Measurements from ENCODE around the gene ACACB.

Gene ACACB

DNA sequence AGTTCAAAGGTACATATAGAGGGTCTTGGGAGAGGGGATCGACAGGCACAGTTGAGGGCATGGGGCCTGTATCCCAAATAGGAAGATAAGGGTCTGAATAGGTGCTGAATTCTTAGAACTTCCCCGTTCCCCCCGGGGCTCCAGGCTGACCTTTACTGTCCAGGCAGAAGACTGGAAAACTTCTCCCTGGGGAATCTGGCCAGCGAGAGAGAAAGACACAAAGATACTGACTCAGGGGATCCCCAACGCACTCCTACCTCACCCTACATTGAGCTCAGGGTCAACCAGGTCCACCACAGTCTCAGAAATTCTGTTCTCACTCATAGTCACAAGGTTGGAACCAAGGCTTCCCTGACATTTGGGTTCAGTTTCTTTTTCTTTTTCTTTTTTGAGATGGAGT lies 46.2 kb downstream of the ACACB start:
- POLR2A ChIA-PET = no interaction called here
- CTCF ChIA-PET = no interaction called here
- no peak for DNase-seq (ENCODE audit: extremely low spot score)
- TF ChIP-seq, protein P1, sequence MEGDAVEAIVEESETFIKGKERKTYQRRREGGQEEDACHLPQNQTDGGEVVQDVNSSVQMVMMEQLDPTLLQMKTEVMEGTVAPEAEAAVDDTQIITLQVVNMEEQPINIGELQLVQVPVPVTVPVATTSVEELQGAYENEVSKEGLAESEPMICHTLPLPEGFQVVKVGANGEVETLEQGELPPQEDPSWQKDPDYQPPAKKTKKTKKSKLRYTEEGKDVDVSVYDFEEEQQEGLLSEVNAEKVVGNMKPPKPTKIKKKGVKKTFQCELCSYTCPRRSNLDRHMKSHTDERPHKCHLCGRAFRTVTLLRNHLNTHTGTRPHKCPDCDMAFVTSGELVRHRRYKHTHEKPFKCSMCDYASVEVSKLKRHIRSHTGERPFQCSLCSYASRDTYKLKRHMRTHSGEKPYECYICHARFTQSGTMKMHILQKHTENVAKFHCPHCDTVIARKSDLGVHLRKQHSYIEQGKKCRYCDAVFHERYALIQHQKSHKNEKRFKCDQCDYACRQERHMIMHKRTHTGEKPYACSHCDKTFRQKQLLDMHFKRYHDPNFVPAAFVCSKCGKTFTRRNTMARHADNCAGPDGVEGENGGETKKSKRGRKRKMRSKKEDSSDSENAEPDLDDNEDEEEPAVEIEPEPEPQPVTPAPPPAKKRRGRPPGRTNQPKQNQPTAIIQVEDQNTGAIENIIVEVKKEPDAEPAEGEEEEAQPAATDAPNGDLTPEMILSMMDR (IDR thresholded peaks at IDR 0.05; ENCODE audit: control extremely low read depth, extremely low read depth, low read depth, missing control alignments) = no peak

DNA sequence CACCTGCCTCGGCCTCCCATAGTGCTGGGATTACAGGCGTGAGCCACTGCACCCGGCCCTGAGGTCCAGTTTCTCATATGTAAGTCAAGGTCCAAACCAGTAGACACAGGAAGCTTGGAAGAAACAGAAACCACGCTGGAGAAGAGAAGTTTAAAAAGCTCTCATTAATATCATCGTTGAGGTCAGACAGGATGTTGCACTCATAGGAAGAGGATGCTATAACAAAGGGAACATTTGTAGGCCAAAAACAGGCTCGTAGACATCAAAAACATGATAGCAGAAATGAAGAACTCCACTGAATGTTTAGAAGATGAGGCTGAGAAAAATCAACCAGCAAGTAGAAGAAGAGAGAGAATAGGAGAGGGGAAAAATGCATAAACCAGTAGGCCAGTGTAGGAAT lies 46.8 kb downstream of the ACACB start:
- TF ChIP-seq, protein P1 (IDR thresholded peaks at IDR 0.05; ENCODE audit: control extremely low read depth, extremely low read depth, low read depth, missing control alignments) = no peak
- ChIA-PET CTCF (no interaction called here), POLR2A (interaction anchor here (0.6 kb wide), 1 partner anchor 159 kb away, joined by 8 read pairs; no protein-coding TSS in a partner anchor)
- DNase-seq (ENCODE audit: extremely low spot score) = no peak

DNA sequence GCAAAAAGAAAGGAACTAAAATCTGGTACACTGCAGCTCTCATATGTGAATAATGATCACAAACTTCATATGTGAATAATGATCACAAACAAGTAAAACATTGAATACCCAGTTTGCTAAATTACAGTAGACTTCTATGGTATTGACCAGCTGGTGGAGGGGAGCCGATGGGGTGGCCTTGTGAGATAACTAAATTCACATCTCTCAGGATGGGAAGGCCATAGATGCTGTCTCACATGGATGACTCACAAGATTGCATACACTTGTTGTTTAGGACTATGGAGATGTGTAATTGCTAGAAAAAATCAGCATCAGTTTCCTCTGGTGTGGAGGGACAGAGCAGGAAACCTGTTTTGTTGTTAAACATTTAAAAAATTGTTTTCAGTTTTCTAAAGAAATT lies 49.2 kb downstream of the ACACB start:
- DNase-seq (ENCODE audit: extremely low spot score) = no peak
- POLR2A ChIA-PET = no interaction called here
- CTCF ChIA-PET = no interaction called here
- TF ChIP-seq, protein P1 (IDR thresholded peaks at IDR 0.05; ENCODE audit: control extremely low read depth, extremely low read depth, low read depth, missing control alignments) = no peak

DNA sequence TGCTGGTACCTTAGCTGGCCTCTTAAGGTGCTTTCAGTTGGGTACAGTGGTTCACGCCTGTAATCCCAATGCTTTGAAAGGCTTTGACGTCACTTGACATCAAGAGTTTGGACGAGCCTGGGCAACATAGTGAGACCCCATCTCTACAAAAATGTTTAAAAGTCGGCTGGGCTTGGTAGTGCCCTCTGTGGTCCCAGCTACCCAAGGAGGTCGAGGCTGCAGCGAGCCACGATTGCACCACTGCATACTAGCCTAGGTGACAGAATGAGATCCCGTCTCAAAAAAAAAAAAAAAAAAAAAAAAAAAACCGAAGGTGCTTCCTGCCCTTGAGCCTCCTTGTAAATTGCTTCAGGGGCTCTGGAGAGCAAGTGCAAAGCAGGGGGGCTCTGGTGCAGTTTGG lies 50.0 kb downstream of the ACACB start:
- TF ChIP-seq, protein P1 (IDR thresholded peaks at IDR 0.05; ENCODE audit: control extremely low read depth, extremely low read depth, low read depth, missing control alignments) = no peak
- ChIA-PET CTCF (no interaction called here), POLR2A (no interaction called here)
- no peak for DNase-seq (ENCODE audit: extremely low spot score)

DNA sequence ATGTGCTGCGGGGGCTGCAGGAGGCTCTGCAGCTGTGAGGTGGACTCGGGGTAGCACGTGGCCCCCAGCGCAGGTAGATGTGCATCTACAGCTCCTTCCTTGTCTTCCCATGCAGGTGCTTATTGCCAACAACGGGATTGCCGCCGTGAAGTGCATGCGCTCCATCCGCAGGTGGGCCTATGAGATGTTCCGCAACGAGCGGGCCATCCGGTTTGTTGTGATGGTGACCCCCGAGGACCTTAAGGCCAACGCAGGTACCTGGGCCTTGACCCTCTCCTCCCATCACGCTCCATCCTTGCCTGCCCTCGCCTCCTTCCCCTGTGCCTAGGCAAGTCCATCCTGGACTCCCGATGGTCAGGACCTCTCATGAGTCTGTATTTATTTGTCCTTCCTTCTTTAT lies 51.4 kb downstream of the ACACB start:
- POLR2A ChIA-PET = no interaction called here
- DNase-seq (ENCODE audit: extremely low spot score) = no peak
- TF ChIP-seq, protein P1 (IDR thresholded peaks at IDR 0.05; ENCODE audit: control extremely low read depth, extremely low read depth, low read depth, missing control alignments) = no peak
- CTCF ChIA-PET = no interaction called here

DNA sequence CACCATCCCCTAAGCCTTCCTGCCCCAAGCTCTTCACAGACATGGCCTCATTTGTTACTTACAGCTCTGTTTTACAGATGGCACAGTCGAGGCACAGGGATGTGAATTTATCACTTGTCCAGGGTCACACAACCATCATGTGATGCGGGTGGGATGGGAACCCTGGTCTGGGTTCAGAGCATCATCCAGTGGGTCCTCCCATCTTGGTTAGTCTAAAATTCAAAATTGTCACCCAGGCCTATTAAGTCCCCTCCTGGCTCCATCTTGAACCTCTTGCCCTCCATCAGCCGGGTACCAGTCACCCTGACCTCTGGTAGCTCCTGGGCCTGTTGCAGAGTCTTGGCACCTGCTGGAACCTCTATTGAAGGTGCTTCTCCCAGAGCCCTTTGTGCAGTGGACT lies 52.9 kb downstream of the ACACB start:
- DNase-seq (ENCODE audit: extremely low spot score) = no peak
- ChIA-PET CTCF (no interaction called here), POLR2A (no interaction called here)
- TF ChIP-seq, protein P1 (IDR thresholded peaks at IDR 0.05; ENCODE audit: control extremely low read depth, extremely low read depth, low read depth, missing control alignments) = no peak

DNA sequence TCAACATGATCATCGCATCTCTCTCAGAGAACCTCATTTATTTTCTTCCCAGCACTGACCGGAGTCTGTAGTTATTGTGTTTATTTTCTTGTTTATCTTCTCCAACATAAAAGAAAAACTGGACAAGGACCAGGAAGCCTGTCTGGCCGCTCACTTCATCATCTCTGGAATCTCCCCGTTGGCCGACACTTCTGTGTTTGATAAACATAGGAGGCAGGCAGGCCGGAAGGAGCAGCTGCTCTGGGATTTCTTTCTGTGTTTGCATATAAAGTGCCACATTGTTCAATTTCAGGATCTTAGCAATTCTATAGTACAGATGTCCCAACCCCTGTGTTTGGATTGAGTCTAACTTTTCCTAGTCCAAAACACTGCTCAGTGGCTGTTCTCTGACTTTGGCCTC lies 53.3 kb downstream of the ACACB start:
- no peak for DNase-seq (ENCODE audit: extremely low spot score)
- CTCF ChIA-PET = no interaction called here
- POLR2A ChIA-PET = no interaction called here
- TF ChIP-seq, protein P1 (IDR thresholded peaks at IDR 0.05; ENCODE audit: control extremely low read depth, extremely low read depth, low read depth, missing control alignments) = no peak
